HepG2 (cell line): ENCODE results near the gene ARHGAP10. TPM values are rescaled to one million over a fixed set of nuclear protein-coding genes. Genes with fewer than 3 reads are reported as not detected.

ENCODE experiments used
- CEBPB ChIP-seq: IDR thresholded peaks from 2 replicates; pipeline ENCODE4 v1.6.1; 2011; ENCODE audit warnings: low read depth, low read length, improper control_type of control experiment, borderline replicate concordance
- DBP ChIP-seq: sonication (generic); formaldehyde crosslinking; IDR thresholded peaks from 2 replicates; pipeline ENCODE4 v1.4.0; 2020; ENCODE audit warnings: missing genetic modification reagents; ENCODE audit errors: not compliant biosample characterization
- DNMT1 ChIP-seq: sonication (generic); formaldehyde crosslinking; IDR thresholded peaks from 2 replicates; pipeline ENCODE4 v1.5.1; 2020; ENCODE audit warnings: mild to moderate bottlenecking, missing genetic modification reagents
- E2F5 ChIP-seq: sonication (generic); formaldehyde crosslinking; conservative IDR thresholded peaks from 2 replicates; pipeline ENCODE4 v1.4.0; 2020; ENCODE audit warnings: missing genetic modification reagents
- FOXA1 ChIP-seq, 2 experiments: fragments of 450-650 bp in 1 of 2; sonication (generic) in 1 of 2; formaldehyde crosslinking in 1 of 2; IDR thresholded peaks; 2 replicates each; pipeline versions ENCODE4 v1.4.0 to v1.6.1; 2016 to 2020; ENCODE audit warnings: missing genetic modification reagents in 1 of 2
- HNF4A ChIP-seq: sonication (generic); formaldehyde crosslinking; IDR thresholded peaks from 2 replicates; pipeline ENCODE4 v1.4.0; 2020; ENCODE audit warnings: missing genetic modification reagents
- KAT2B ChIP-seq: fragments of 150-350 bp; IDR thresholded peaks from 2 replicates; pipeline ENCODE4 v1.6.1; 2014; ENCODE audit warnings: low read depth, low read length, borderline replicate concordance
- LRRFIP1 ChIP-seq: sonication (generic); formaldehyde crosslinking; conservative IDR thresholded peaks from 2 replicates; pipeline ENCODE4 v1.4.0; 2020; ENCODE audit warnings: missing genetic modification reagents
- MAX ChIP-seq: IDR thresholded peaks from 2 replicates; pipeline ENCODE4 v1.6.1; 2012; ENCODE audit warnings: inconsistent platforms
- MTA1 ChIP-seq: sonication (generic); formaldehyde crosslinking; IDR thresholded peaks from 2 replicates; pipeline ENCODE4 v1.4.0; 2020; ENCODE audit warnings: missing genetic modification reagents, mild to moderate bottlenecking, borderline replicate concordance
- NFIC ChIP-seq: IDR thresholded peaks from 2 replicates; pipeline ENCODE4 v1.6.1; 2012; ENCODE audit warnings: mild to moderate bottlenecking, low read length, inconsistent platforms
- PAX8 ChIP-seq: sonication (generic); formaldehyde crosslinking; IDR thresholded peaks from 2 replicates; pipeline ENCODE4 v1.8.0; 2022; ENCODE audit warnings: mild to moderate bottlenecking, missing genetic modification reagents, borderline replicate concordance
- PCBP1 ChIP-seq: fragments of 200-400 bp; formaldehyde crosslinking; IDR thresholded peaks from 2 replicates; pipeline ENCODE4 v1.6.1; 2017; ENCODE audit warnings: mild to moderate bottlenecking, low read depth, low read length, borderline replicate concordance
- PHF5A ChIP-seq: IDR thresholded peaks from one replicate; pipeline ENCODE4 v1.6.1; 2018; ENCODE audit warnings: low read depth, missing genetic modification reagents; ENCODE audit not compliant: unreplicated experiment
- RBFOX2 ChIP-seq: fragments of 200-400 bp; formaldehyde crosslinking; IDR thresholded peaks from 2 replicates; pipeline ENCODE4 v1.6.1; 2017; ENCODE audit warnings: low read depth, mild to moderate bottlenecking, low read length
- TOE1 ChIP-seq: sonication (generic); formaldehyde crosslinking; IDR thresholded peaks from 2 replicates; pipeline ENCODE4 v1.4.0; 2020; ENCODE audit warnings: mild to moderate bottlenecking, missing genetic modification reagents
- XBP1 ChIP-seq: sonication (generic); formaldehyde crosslinking; IDR thresholded peaks from 2 replicates; pipeline ENCODE4 v1.5.0; 2020; ENCODE audit warnings: missing genetic modification reagents
- YY1 ChIP-seq: IDR thresholded peaks from 2 replicates; pipeline ENCODE4 v1.6.1; 2011; ENCODE audit warnings: low read length, low read depth, moderate library complexity, mild to moderate bottlenecking; ENCODE audit not compliant: insufficient read depth, insufficient replicate concordance
- ZBTB20 ChIP-seq: sonication (generic); formaldehyde crosslinking; IDR thresholded peaks from 2 replicates; pipeline ENCODE4 v1.8.1; 2023; ENCODE audit warnings: missing genetic modification reagents, low read depth, mild to moderate bottlenecking, borderline replicate concordance
- ZBTB7A ChIP-seq: sonication (generic); formaldehyde crosslinking; IDR thresholded peaks from 2 replicates; pipeline ENCODE4 v1.8.0; 2022; ENCODE audit warnings: mild to moderate bottlenecking, missing genetic modification reagents
- ZNF160 ChIP-seq: sonication (generic); formaldehyde crosslinking; IDR thresholded peaks from 2 replicates; pipeline ENCODE4 v1.8.0; 2022; ENCODE audit warnings: mild to moderate bottlenecking, inconsistent platforms, missing genetic modification reagents
- ZNF232 ChIP-seq: sonication (generic); formaldehyde crosslinking; IDR thresholded peaks from 2 replicates; pipeline ENCODE4 v1.4.0; 2020; ENCODE audit warnings: missing genetic modification reagents, borderline replicate concordance
- ZNF256 ChIP-seq: sonication (generic); formaldehyde crosslinking; conservative IDR thresholded peaks from 2 replicates; pipeline ENCODE4 v1.4.0; 2020; ENCODE audit warnings: missing genetic modification reagents
- ZSCAN29 ChIP-seq: sonication (generic); formaldehyde crosslinking; conservative IDR thresholded peaks from 2 replicates; pipeline ENCODE4 v1.4.0; 2020; ENCODE audit warnings: mild to moderate bottlenecking, missing genetic modification reagents
- polyA plus RNA-seq, 8 experiments: library from polyadenylated mRNA; depleted of rRNA in 3 of 8; stranded (reverse) in 7 of 8; unstranded in 1 of 8; fragments of >200 nt; fragmentation: Illumina TruSeq in 4 of 8; extraction: Trizol in 4 of 8; gene quantifications; 2 replicates each; pipeline versions ENCODE4 v1.2.1 to v1.2.3, GENCODE V29; 2011 to 2016; ENCODE audit warnings: low read depth in 4 of 8, missing spikeins in 1 of 8, mixed read lengths in 1 of 8; ENCODE audit not compliant: insufficient read depth in 1 of 8
- total RNA-seq, 5 experiments: library from RNA; depleted of rRNA; stranded (reverse); fragments of >200 nt; fragmentation: Illumina TruSeq; extraction: Trizol; gene quantifications; 2 replicates each; pipeline ENCODE4 v1.2.3, GENCODE V29; 2016; ENCODE audit warnings: low read depth in 1 of 5

The ARHGAP10 gene
- total and polyA plus RNA-seq, 2 of the 13 experiments (the other 11 are each of a cell fraction or from before 2014, with no cell fraction given): 0.45 to 1.6 TPM

- no peak for TF ChIP-seq E2F5
- no peak for TF ChIP-seq KAT2B
- TF ChIP-seq ZNF256: peak; percentile 87; the same call in 1 of the 2 replicates
- no peak for TF ChIP-seq NFIC
- TF ChIP-seq ZNF160: 0 out of 2 replicates have a peak, but pooled peaks have one; percentile 24
- TF ChIP-seq CEBPB: peak; percentile 55; the same call in 1 of the 2 replicates
- 0 out of 2 replicates have a peak, but pooled peaks have one; percentile 12 for TF ChIP-seq HNF4A (CRISPR knock-in tag)
- TF ChIP-seq DNMT1 (CRISPR knock-in tag): no peak
- peak; percentile 73 for TF ChIP-seq MAX
- no peak for TF ChIP-seq DBP (CRISPR knock-in tag)
- no peak; the same call in 1 of the 2 replicates for TF ChIP-seq XBP1
- peak; percentile 94 for TF ChIP-seq MTA1 (CRISPR knock-in tag)
- no peak for TF ChIP-seq FOXA1 (IDR thresholded peaks at IDR 0.05)
- no peak for TF ChIP-seq FOXA1 (CRISPR knock-in tag; IDR thresholded peaks at IDR 0.05)
- no peak for TF ChIP-seq TOE1
- no peak for TF ChIP-seq PAX8
- TF ChIP-seq ZBTB20: peak; percentile 29; the same call in 1 of the 2 replicates
- TF ChIP-seq RBFOX2: peak; percentile 96
- TF ChIP-seq YY1: peak; percentile 57
- TF ChIP-seq LRRFIP1 (CRISPR knock-in tag): no peak
- no peak for TF ChIP-seq PCBP1
- no peak for TF ChIP-seq ZBTB7A (CRISPR knock-in tag)
- TF ChIP-seq PHF5A (CRISPR knock-in tag): peak; percentile 66
- 0 out of 2 replicates have a peak, but pooled peaks have one; percentile 48 for TF ChIP-seq ZNF232 (CRISPR knock-in tag)
- TF ChIP-seq ZSCAN29 (CRISPR knock-in tag): no peak
These were observed 47.9 kb upstream of the ARHGAP10 start, which contains the start of gene PRMT9 (continued) for GRCh38 chr4:147683717-147684700.
